ENCODE results near the gene DPEP2NB.
A peak's percentile ranks its signal among the peaks of the same experiment; 100 is the strongest.
"Not testable (repeated sequence)": the region's sequence is repeated elsewhere in the genome, so short reads cannot be mapped to it uniquely, and the experiment has no call there.

Gene DPEP2NB

GRCh38 chr16:67979955-67980678 lies 35.6 kb downstream of the DPEP2NB start, which contains the start of gene DPEP3:
DPEP3 (minus strand) TSS chr16:67980499; CDS start chr16:67980380, 119 bp downstream.
- DNase-seq = no peak

DNA sequence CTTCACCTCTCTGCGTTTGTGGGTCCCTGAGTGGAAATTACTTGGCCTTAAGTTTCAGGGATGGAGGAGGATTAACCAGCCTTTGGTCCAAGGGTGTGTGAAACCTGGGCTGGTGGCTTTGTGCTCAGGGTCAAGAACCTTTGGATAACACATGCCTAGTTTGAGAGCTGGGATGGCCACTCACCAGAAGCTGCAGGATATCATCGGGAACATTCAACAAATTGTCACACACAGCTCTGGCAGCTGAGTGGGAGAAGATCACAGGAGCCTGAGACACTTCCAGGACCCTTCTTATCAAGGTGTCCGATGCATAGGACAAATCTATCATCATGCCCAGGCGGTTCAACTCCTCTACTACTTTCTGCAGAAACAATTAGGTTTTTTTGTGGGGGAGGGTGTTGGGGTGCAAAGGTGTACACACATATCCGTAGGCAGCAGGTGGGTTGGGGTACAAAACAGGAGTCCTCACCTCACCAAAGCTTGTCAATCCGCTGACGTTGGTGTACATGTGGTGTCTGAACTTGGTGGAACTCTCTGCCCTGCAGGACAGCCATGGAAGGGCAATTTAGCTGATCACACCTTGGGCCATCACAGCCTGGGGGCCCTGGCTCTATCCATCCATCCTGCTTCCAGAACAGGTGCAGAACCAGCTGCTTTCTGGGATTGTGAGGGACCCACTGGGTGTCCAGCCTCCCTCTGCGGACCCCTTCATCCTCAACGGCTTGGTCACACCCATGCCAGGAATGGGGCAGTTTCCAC lies 38.1 kb downstream of the DPEP2NB start:
- no peak for DNase-seq

GRCh38 chr16:67977005-67977404 lies 38.7 kb downstream of the DPEP2NB start:
- DNase-seq = no peak

DNA sequence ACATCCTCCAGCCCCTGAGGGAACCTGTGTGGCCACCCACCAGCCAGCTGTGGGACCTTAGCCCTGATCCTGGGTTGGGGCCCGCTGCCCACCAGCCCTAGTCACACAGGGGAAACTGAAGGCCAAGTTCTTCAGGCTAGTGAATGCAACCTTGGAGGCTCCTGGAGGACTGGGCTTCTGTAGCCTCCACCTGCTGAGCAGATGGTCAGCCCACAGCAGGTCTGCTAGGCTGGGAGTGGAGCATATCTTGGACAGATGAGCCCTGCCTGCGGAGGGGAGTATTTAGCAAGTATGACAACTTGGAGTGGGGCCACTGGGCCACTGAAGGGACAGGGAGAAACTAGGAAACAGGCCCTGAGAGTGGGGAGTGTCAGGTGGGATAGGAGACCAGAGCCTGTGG lies 39.5 kb downstream of the DPEP2NB start:
- no peak for DNase-seq

DNA sequence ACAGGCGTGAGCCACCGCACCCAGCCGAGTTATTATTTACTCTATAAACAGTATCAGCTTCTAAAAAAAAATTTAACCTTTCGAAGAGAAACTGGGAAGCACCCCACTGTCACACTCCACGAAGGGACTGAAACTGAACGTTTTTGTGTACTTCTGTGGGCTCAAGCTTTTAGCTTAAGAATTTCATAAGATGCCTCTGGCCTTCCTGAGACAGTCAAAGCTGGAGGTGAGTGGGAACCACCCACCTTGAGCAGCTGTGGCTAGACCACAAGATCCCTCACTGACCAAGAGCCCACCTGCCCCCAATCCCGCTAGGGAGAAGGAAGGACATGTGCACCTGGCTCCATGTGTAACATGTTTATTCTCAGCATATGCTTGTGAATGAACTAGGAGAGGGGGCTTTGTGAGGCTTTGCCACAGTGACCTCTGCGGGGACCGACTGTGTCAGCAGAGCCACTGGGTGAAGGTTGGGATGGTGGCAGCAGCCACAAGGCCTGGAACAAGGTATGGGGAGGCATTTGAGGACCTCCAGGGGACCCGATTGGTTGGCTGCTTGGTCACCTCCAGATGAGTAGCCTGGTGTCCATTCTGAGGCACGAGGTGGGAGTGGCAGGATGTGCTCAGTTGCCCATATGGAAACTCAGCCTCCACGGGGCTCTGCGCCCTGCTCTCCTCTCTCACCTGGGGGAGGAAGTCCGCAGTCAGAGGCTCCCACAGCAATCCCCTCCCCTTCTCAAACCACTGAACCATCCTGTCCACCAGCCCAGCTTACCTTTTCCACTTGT lies 40.2 kb downstream of the DPEP2NB start:
- DNase-seq = no peak

- not testable (repeated sequence) for DNase-seq
These were observed 43.4 kb downstream of the DPEP2NB start for GRCh38 chr16:67972285-67972684.

GRCh38 chr16:67971111-67971510 lies 44.6 kb downstream of the DPEP2NB start:
- DNase-seq = no peak

DNA sequence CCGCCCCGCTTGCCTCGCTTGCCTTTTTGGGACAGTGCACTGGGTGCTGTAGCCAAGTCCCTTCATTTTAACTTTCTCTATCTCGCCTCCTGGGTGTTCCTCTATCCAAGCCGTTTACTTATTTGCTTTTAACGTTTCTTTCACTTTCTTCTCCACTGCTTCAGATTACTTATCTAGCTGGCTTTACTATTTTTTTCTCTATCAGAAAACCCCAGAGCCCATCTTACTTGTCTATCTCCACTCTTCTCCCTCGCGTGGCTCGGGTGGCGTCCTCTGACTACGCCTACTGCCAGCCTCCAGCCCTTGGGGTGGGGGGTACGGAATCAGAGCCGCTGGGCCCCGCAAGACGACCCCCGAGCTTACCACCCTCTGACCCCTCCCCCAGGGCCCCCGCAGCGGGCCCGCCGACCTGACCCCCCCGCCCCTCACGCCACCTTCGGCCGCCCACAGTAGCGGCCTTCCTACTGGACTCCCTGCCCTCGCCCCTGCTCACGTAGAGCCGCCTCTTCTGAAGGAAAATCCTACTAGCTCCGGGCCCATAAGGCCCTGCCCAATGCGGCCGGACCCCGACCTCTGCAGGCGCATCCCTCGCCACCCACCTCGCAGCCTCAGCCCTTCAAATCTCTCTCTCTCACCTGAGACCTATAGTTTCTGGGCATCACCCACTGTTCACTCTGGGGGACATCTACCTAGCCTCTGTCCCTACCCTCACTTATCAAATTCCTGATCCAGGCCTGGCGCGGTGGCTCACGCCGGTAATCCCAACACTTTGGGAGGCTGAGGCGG lies 46.3 kb downstream of the DPEP2NB start:
- DNase-seq = no peak

DNA sequence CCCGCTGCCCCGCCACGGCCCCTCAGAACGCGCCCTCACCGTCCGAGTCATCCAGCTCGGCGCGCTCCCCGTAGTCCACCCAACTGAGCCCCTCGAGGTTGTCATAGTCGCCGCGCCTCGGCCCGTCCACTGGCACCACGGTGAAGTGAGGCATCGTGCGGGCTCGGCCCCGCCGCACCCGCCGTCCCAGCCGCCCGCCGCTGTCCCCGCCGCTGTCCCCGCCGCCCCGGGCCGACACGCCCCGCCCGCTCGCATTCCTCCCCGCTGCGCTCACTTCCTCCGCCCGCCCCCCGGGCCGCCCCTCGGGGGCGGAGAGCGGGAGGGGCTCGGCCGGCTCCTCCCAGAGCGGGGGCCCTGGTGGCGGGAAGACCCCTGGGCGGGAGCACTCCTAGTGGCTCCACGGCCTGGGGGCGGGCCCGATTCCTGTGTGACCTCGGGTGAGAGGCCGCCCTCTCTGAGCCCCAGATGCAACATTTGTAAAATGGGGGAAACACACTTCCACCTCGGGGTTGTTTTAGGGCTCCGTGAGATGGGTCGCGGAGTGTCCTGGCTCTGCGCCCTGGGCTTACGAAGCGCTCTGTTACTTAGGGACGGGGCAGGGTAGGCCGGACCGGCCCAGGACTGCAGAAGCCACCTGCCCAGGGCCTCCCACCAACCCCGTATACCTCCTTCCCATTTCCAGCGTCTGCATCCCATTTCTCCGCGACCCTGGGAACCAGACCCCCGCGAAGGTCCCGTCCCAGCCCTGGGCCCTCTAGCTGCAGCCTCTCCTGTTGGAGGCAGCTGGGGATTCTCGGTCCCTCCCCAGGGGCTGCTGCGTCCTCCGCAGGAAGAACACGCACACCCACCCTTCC lies 47.1 kb downstream of the DPEP2NB start, which contains the start of gene SLC12A4:
TSS of gene SLC12A4 (minus strand) at position 238 of the 854 bp plus-strand sequence. CDS start at position 154, 84 bp downstream.
- DNase-seq = peak; percentile 65

- DNase-seq = peak; percentile 58
These were observed 47.7 kb downstream of the DPEP2NB start for GRCh38 chr16:67967958-67968399.

GRCh38 chr16:67967183-67967957 lies 48.3 kb downstream of the DPEP2NB start:
- no peak for DNase-seq

- DNase-seq = no peak
These were observed 49.0 kb downstream of the DPEP2NB start for GRCh38 chr16:67966549-67967182.

DNA sequence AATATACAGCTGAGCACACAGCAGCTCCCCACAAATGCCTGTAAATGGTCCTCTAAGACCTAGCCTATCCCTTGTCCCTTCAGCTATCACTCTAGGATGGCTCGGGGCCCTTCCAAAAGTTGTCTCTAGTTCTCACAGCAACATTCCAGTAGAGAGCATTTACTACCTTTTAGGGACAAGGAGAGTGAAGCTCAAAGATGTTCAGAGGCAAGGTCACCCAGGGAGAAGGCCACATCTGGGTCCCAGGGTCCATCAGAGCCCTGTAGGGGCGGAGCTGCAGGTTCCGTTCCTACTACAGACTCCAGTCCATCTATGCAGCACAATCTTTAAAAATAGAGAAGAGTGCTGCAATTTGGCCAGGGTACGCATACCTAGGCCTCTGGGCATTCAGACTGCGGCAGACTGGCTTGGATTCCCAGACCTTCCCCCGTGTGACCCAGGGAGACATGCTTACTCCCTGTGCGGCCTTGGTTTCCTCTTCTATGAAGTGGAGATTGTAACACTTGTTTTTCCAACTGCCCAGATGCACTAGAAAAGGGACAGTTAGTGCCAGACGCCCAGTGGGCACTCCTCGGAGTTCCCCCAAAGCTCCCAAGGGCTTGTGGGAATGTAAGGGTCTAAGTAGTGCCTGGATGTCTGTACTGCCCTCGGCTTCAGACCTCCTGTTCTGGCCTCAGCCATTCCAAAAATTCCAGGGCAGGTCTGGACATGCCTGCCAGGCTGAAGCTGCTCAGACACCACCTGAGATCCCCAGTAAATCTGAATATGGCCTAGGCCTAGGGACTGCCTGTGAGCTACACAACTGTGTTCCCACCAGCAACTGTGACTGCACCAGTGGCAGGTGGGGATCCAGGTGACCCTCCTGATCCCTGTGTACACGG lies 49.8 kb downstream of the DPEP2NB start:
- DNase-seq = no peak

DNA sequence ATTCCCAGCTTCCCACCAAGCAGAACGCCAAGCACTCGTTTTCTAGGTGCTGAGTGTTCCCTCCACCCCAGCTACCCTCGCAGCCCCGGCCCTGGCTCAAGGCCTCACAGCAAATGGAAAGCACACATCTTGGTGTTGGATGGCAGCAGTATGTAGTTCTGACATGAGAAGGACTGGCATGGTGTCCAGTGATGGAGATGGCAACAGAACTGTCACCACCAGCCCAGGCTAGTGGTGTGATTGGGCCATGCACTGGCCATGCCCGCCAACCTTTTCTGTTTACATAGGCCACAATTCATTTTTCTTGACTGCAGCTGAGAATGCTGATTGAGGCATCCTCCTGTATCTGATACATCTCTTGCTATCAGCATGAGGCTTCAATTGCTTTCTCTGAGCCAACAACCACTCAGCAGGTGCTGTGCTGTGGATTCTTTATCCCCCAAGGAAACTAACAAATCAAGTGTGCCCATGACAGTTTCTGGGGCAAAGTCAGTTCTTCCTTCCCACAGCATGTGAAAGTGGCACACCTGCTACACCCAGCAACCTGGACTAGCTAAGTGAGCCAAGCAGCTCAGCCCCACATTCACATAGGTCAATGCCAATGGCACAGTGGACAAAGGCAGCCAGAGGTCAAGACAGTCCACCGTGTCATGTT lies 51.1 kb downstream of the DPEP2NB start:
- no peak for DNase-seq

DNA sequence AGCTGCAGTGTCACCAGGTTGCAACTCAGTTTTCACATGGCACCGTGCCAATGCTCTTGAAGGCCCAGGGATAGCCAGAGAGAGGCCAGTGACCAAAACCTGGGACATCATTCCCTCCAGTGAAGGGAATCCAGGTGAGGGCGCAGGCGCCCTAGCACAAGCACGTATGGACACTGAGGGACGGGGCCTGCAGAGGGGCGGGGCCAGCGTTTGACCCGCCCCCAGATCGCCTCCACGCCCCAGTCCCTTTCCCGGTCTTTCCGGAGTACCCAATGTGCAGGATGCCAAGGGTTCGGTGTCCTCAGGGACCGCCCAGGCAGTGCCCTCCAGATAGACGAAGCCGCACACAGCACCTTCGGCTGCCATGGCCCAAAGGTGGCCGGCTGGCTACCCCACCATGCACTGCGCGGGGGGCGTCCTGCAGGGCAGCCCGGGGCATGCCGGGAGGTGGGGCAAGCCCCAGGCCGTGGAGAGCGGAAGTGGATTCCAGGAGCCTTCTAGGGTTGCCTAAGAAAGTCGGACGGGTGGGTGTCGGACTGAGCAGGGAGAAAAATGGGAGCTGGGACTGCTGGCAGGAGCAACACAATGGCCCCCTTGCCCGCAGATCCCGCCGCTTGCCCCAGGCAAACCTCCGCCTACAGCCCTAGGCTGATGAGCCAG lies 51.9 kb downstream of the DPEP2NB start:
- DNase-seq = peak; percentile 25

Data from retina (tissue), 1 donor.